Stimulated activated CD8-positive, alpha-beta memory T cell treated with anti-CD3 and anti-CD28 coated beads, Interleukin-15, amount 100 ng/mL, for 4 hours (primary cell): Measurements from ENCODE around the gene SGCD.

Experiments used
- DNase-seq, 2 donors: peaks; one replicate each; pipeline ENCODE4 v3.0.0-alpha.2; 2020; ENCODE audit warnings: low read depth in 2 of 2

SGCD gene

GRCh38 chr5:156513123-156513815 lies 186.3 kb downstream of the SGCD start:
- DNase-seq: no peak

GRCh38 chr5:156515121-156515520 lies 188.2 kb downstream of the SGCD start:
- no peak for DNase-seq

- no peak for DNase-seq
Measured at GRCh38 chr5:156515803-156516360, 188.9 kb downstream of the SGCD start.

- DNase-seq: no peak
Measured at GRCh38 chr5:156522651-156523529, 195.9 kb downstream of the SGCD start.

GRCh38 chr5:156523607-156524006 lies 196.6 kb downstream of the SGCD start:
- DNase-seq: no peak

DNA sequence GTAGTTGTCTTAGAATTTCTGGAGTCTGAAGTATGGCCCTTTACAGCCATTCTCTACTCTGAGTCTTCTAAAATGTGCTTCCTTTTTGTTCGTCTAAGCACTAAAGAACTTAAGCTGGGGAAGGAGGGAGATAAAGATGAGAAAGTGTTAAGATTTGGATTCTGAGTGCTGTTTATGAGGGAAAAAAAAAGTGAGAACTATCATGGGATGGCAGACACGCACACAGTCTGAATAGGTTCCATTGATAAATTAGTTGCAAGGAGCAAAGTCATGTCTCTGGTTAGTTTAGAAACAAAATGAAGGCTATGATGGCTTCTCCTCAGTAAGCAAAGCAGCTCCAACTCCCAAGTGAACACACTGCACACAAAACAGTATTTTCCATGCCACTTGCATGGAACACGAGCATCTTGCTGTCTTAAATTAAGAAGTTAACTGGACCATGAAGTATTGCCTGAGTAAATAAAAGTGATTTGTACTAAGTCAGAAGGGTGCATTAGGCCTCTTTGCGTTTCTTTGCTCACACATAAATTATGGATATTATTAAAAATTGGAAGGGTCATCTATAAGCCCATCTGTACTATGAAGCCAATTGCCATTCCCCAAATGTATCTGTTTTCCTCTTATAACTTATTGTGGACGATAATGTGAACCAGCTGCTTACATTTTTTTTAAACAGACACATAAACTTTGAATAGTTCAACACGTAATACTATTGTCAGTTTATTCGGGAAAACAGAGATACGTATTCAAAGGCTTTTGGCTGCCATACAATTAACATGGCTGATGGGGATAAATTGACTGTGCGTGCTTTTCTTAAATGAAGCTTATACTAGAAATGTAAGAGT lies 199.3 kb downstream of the SGCD start:
- DNase-seq: no peak

- no peak for DNase-seq
Measured at GRCh38 chr5:156527611-156528010, 200.6 kb downstream of the SGCD start.

DNA sequence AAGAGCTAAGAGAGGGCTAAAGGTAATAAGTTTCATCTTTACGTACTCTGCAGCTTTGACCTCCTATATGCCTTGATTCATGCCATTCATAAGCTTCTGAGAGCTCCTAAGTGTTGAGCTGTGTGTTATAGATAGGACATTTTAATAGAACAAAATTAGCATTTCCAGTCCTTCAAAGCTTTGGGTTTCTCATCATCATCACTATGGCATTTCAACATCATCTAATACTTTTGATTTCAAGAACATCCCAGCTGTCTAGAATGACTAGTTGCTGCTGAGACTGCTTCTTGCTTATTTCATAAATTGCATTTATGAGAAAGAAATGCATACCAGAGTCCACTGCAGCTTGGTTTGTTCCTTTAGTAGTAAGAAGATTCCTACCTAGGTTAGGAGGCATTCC lies 201.7 kb downstream of the SGCD start:
- no peak for DNase-seq

GRCh38 chr5:156529892-156530291 lies 202.9 kb downstream of the SGCD start:
- no peak for DNase-seq

GRCh38 chr5:156531199-156531598 lies 204.2 kb downstream of the SGCD start:
- no peak for DNase-seq

DNA sequence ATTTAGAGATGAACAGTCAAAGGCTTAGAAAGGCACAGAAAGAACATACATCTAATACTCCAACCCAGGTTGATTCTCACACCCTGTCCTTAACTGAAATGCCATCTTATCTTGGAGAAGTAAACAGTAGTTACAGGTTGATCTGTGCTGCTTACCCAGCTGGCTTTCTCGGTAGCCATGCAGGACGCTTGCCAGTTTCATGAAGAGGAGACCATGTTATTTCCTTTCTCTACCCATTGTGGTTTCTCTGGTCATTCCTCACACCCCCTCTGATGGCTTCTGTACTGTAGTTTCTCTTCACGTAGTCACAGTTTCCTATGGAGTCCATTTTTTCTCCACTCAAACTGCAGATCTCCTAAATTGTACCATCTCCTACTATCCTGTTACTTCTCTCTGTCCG lies 206.0 kb downstream of the SGCD start:
- no peak for DNase-seq

GRCh38 chr5:156534085-156534484 lies 207.1 kb downstream of the SGCD start:
- no peak for DNase-seq

GRCh38 chr5:156534906-156535485 lies 208.0 kb downstream of the SGCD start:
- DNase-seq: no peak

DNA sequence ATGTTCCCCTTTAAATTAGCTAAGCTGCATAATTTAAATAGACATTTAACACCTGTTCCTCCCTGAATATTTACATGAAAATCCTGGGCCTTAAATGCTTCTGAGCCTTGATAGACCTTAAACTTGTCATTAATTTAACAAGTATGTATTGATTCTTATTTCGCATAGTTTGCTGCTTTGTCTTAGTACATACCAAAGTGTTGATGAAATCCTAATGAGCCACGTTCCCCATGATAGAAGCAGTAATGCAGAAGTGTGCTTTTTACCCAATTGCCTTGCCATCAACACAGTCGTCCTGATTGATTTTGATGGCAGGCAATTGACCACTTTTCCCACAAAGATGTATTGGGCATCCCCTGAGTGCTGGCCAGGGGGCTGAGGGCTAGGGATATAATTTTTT lies 213.5 kb downstream of the SGCD start:
- no peak for DNase-seq

DNA sequence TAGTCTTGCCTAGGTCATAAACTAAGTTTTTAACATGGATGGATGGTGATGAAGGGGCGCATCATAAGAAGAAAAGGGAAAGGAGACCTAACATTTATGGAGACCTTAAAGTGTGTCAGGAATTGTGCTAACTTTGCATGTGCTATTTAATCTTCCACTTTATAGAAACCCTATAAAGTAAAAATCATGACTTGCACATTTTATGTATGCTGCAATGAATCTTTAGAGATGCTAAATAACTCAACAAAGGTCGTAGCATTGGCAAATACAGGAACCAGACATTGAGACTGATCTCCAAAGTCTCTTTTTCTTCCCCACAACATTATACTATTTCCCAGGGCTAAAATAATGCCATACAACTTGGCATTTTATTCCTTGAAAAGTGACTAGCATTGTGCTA lies 214.6 kb downstream of the SGCD start:
- no peak for DNase-seq

- no peak for DNase-seq
Measured at GRCh38 chr5:156543348-156544145, 216.6 kb downstream of the SGCD start.

DNA sequence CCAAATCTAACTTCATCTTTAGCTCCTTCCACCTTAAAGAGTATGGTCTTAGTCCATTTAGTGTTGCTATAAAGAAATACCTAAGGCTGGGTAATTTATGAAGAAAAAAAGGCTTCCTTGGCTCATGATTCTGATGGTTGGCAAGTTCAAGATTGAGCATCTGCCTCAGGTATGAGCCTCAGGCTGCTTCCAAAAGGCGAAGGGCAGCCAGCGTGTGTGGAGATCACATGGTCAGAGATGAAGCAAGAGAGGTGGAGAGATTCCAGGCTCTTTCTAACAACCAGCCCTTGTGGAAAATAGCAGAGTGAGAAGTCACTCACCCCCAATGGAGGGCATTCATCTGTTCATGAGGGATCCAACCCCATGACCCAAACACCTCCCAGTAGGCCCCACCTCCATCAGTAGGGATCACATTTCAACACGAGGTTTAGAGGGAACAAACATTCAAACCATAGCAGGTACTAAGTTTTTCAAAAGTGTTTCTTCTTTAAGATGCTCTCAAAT lies 225.9 kb downstream of the SGCD start:
- DNase-seq: no peak

GRCh38 chr5:156556666-156557406 lies 229.9 kb downstream of the SGCD start:
- DNase-seq: no peak

- DNase-seq: no peak
Measured at GRCh38 chr5:156560002-156560401, 233.0 kb downstream of the SGCD start.

- DNase-seq: no peak
Measured at GRCh38 chr5:156561651-156562050, 234.7 kb downstream of the SGCD start.
